Thyroid gland (tissue), 4 donors: ENCODE measurements around the gene BMP8B. TPM values are rescaled to one million over a fixed set of nuclear protein-coding genes. Genes with fewer than 3 reads are reported as not detected.

Experiments
- DNase-seq, 2 donors: peaks; one replicate each; pipeline ENCODE4 v3.0.0-alpha.2; 2019
- H3K27ac ChIP-seq, 3 donors: fragments of 200-600 bp; sonication (generic); 1 replicate in 2 of 3; 2 replicates in 1 of 3; pipeline ENCODE4 v1.5.1; 2016 to 2019; ENCODE audit warnings: mild to moderate bottlenecking in 1 of 3, moderate library complexity in 1 of 3
- H3K27me3 ChIP-seq: fragments of 200-600 bp; sonication (generic); one replicate; pipeline ENCODE4 v1.5.1; 2019
- H3K36me3 ChIP-seq, 2 donors: fragments of 200-600 bp; sonication (generic); one replicate each; pipeline ENCODE4 v1.5.1; 2016 to 2019
- H3K4me1 ChIP-seq, 2 donors: fragments of 200-600 bp; sonication (generic); one replicate each; pipeline ENCODE4 v1.5.1; 2017 to 2019
- H3K4me3 ChIP-seq, 3 donors: fragments of 200-600 bp; sonication (generic); replicated peaks in 1 of 3; 1 replicate in 2 of 3; 2 replicates in 1 of 3; pipeline ENCODE4 v1.5.1; 2016; ENCODE audit warnings: mild to moderate bottlenecking in 1 of 3
- H3K9me3 ChIP-seq: fragments of 200-600 bp; sonication (generic); one replicate; pipeline ENCODE4 v1.5.1; 2017
- POLR2A ChIP-seq, 2 donors: fragments of 450-650 bp; IDR thresholded peaks; one replicate each; pipeline ENCODE4 v1.6.1; 2017; ENCODE audit warnings: antibody characterized with exemption in 2 of 2, mild to moderate bottlenecking in 2 of 2, moderate library complexity in 1 of 2
- WGBS, 2 donors: methylation state at CpG; one replicate each; pipeline ENCODE4 v1.1.5; 2017; 5-methylcytosine and 5-hydroxymethylcytosine counted together
- intact Hi-C: fragments of 100-400 bp; cut with DNase I; formaldehyde crosslinking; loops from one replicate; pipeline ENCODE4 v1.15.1; 2023
- total RNA-seq, 4 donors: library from RNA; depleted of rRNA; stranded (reverse); fragments of >200 nt; gene quantifications; one replicate each; pipeline ENCODE4 v1.2.3, GENCODE V29; 2016
- TF ChIP-seq, protein P1 (sequence below), 6 experiments: fragments of 200-600 bp in 3 of 6; fragments of 450-650 bp in 3 of 6; sonication (generic) in 3 of 6; IDR thresholded peaks; one replicate each; pipeline ENCODE4 v1.5.1; 2016 to 2019; ENCODE audit warnings: antibody characterized with exemption in 6 of 6, mild to moderate bottlenecking in 2 of 6, inconsistent platforms in 1 of 6, moderate library complexity in 1 of 6

Gene BMP8B, protein sequence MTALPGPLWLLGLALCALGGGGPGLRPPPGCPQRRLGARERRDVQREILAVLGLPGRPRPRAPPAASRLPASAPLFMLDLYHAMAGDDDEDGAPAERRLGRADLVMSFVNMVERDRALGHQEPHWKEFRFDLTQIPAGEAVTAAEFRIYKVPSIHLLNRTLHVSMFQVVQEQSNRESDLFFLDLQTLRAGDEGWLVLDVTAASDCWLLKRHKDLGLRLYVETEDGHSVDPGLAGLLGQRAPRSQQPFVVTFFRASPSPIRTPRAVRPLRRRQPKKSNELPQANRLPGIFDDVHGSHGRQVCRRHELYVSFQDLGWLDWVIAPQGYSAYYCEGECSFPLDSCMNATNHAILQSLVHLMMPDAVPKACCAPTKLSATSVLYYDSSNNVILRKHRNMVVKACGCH
- 10 to 100 TPM in 1 of 4 donors, 1 to 10 TPM in 3; 6.6 to 15.4 (median 8.1) TPM for total RNA-seq

DNA sequence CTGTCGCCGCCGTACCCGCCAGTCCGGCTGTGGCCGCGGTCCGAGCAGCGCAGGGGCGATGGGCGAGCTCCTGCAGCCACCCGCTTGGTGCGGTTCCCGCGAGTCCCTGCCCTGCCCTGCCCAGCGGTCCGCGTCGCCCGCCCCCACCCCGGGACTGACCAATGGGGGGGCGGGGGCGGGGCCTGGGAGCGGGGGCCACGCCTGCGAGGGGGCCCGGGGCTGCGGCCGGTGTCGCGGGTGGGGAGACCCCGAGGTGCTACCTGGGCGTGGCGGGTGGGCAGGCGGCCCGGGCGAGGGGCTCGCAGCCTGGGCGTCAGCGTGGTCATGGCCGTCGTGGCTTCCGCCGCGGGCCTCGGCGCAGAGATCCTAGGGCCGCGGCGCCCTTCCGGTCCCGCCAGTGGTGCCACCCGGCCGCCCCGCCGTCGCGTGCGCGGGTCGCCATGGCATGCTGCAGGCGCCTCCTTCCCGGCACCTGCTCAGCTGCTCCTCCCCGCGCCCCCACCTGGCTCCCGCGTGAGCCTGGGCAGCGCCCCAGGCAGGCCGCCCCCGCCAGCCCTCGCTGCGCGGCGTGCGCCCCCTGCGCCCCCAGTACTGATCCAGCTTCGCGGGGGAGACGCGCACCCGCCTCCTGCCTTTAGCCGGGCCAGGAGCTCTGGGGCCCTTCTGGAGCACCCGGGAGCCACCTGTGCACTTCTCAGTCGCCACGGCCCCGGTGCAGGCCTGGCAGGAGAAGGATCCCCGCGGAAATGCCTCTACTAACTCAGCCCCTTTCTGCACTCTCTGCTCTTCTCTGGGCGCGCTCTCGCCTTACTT lies at the start of gene BMP8B:
TSS of gene BMP8B (minus strand) at position 108 of the 813 bp plus-strand sequence. CDS start 380 bp downstream, outside the sequence.
- Histone ChIP-seq H3K4me3 (peak within 1 kb of the TSS; percentile 29 to 49 (median 48)), H3K4me1 (peaks cover 5 to 8% of the 10 kb centered on the region in 2 donors), H3K27ac (peak within 1 kb of the TSS in 1 of 3 donors; percentile 30), H3K36me3 (no peaks in the 10 kb centered on the region), H3K27me3 (no peaks in the 10 kb centered on the region), H3K9me3 (no peaks in the 10 kb centered on the region)
- 9 to 33% methylated on average over 5 to 10 of the region's 91 CpGs for WGBS, 2 donors
- peak; percentile 65 to 67 for DNase-seq
- TF ChIP-seq, protein P1, sequence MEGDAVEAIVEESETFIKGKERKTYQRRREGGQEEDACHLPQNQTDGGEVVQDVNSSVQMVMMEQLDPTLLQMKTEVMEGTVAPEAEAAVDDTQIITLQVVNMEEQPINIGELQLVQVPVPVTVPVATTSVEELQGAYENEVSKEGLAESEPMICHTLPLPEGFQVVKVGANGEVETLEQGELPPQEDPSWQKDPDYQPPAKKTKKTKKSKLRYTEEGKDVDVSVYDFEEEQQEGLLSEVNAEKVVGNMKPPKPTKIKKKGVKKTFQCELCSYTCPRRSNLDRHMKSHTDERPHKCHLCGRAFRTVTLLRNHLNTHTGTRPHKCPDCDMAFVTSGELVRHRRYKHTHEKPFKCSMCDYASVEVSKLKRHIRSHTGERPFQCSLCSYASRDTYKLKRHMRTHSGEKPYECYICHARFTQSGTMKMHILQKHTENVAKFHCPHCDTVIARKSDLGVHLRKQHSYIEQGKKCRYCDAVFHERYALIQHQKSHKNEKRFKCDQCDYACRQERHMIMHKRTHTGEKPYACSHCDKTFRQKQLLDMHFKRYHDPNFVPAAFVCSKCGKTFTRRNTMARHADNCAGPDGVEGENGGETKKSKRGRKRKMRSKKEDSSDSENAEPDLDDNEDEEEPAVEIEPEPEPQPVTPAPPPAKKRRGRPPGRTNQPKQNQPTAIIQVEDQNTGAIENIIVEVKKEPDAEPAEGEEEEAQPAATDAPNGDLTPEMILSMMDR (IDR thresholded peaks at IDR 0.05), result no peak
- TF ChIP-seq POLR2A (IDR thresholded peaks at IDR 0.05), result peak in 1 of 2 donors; percentile 32
- intact Hi-C loops, result no loop called here

DNA sequence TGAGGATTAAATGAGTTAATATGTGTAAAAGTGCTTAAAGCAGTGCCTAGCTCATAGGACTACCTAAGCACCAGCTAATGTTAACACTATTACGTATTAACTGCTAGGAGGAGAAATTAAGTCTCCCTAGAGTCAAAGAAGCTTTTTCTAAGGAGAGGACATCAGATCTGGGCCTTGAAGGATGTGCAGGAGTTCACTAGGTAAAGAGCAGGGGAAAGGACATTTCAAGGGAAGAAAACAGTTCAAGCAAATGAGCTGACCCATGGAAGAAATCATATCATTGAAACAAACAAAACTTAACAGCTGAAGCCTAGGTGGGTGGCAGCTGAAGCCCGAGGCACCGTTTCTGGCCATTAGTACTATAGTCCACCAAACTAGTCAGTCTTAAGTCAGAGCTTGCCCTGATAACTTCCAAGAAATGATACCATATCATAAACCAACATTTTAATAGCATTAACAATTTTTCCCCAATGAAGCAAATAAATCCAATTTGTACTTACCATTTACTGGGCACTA lies 48.0 kb upstream of the BMP8B start:
- TF ChIP-seq, protein P1 (IDR thresholded peaks at IDR 0.05), result no peak
- TF ChIP-seq POLR2A (IDR thresholded peaks at IDR 0.05), result no peak
- H3K36me3 ChIP-seq, result peaks cover 10 to 24% of the 10 kb centered on the region in 2 donors
- intact Hi-C loops, result no loop called here
- no peaks in the 10 kb centered on the region for H3K4me1 ChIP-seq
- no peak overlapping the region for H3K27ac ChIP-seq
- H3K4me3 ChIP-seq, result no peak overlapping the region
- DNase-seq, result no peak
- H3K27me3 ChIP-seq, result no peaks in the 10 kb centered on the region
- 96 to 98% methylated on average over 3 of the region's 3 CpGs for WGBS, 2 donors
- no peaks in the 10 kb centered on the region for H3K9me3 ChIP-seq

DNA sequence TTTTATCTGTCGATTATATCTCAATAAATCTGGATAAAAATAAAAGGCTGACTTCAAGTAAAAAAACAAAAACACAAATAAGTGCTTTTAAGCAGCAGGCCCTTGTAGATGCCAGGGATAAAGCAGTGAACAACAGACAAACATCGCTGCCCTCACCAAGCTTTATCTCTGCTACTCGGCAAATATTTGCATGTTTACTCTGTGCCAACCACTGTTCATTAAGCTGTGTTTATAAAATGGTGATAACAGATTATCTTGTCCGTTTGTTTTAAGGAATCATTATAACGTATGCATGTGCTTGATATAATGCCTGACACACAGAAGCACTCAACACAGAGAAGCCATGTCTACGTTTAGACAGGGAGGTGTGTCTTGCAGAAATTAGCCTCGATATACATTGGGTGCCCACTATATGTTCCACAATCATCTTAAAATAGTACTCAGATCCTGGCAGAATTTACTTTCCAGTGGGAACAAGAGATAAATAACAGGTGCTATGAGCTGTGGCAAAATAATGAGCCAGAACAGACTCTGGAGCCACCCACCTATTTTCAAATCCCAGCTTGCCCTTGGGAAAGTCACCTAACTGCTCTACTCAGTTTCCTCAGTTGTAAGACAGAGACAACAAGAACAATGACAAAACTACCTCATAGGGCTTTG lies 47.4 kb upstream of the BMP8B start:
- H3K27me3 ChIP-seq, result no peaks in the 10 kb centered on the region
- H3K27ac ChIP-seq, result no peak overlapping the region
- H3K9me3 ChIP-seq, result no peaks in the 10 kb centered on the region
- DNase-seq, result no peak
- intact Hi-C loops, result no loop called here
- H3K4me3 ChIP-seq, result no peak overlapping the region
- H3K4me1 ChIP-seq, result no peaks in the 10 kb centered on the region
- 89 to 91% methylated on average over 7 of the region's 7 CpGs for WGBS, 2 donors
- TF ChIP-seq POLR2A (IDR thresholded peaks at IDR 0.05), result no peak
- TF ChIP-seq, protein P1 (IDR thresholded peaks at IDR 0.05), result no peak
- H3K36me3 ChIP-seq, result peaks cover 7 to 18% of the 10 kb centered on the region in 2 donors

DNA sequence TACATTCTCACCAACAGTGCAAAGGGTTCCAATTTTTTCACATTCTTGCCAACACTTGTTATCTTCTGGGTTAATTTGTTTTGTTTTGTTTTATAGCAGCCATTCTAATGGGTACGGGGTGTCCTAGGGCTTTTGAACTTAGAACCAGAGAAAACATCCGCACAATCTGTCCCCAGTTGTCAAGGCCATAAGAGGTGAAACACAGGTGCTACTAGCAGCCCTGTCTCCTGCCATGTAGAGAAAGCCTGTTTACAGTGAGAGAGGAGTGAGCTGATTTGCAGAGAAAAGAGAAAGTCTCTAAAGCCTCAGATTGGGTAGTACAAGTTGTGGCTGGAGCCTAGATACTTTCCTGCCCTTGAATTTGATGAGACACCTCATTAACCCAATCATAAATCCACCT lies 46.4 kb upstream of the BMP8B start:
- DNase-seq, result no peak
- TF ChIP-seq, protein P1 (IDR thresholded peaks at IDR 0.05), result no peak
- no peak for TF ChIP-seq POLR2A (IDR thresholded peaks at IDR 0.05)
- intact Hi-C loops, result no loop called here

More for the DNA sequence above, 46.4 kb upstream of the BMP8B start:
- Histone ChIP-seq H3K9me3 (no peaks in the 10 kb centered on the region), H3K36me3 (peaks cover 2 to 10% of the 10 kb centered on the region in 2 donors), H3K27ac (no peak overlapping the region), H3K4me1 (no peaks in the 10 kb centered on the region), H3K27me3 (no peaks in the 10 kb centered on the region), H3K4me3 (no peak overlapping the region)
- WGBS, 2 donors, result 91 to 95% methylated on average over 2 of the region's 2 CpGs
